Activated naive CD8-positive, alpha-beta T cell treated with anti-CD3 and anti-CD28 coated beads, Interleukin-2, amount 10 ng/mL, durations not matched to agents 7 days and 5 days (primary cell): ENCODE data around the gene HTD2. TPM values are rescaled to one million over a fixed set of nuclear protein-coding genes. Genes with fewer than 3 reads are reported as not detected.
A peak's percentile ranks its signal among the peaks of the same experiment; 100 is the strongest.
"Not testable (repeated sequence)": the region's sequence is repeated elsewhere in the genome, so short reads cannot be mapped to it uniquely, and the experiment has no call there.

Experiments used
- ATAC-seq: fragments of 150-1000 bp; cut with Tn5 transposase; one replicate; pipeline ENCODE4 v1.10.0; 2021; ENCODE audit warnings: low read depth, moderate library complexity
- POLR2A ChIA-PET: fragments of 350-600 bp; sonication (Branson Sonifier 250); formaldehyde crosslinking; loops from one replicate; lab custom pipeline; 2021; ENCODE audit warnings: antibody characterized with exemption; lab: Charles Lee
- DNase-seq: peaks from one replicate; pipeline ENCODE4 v3.0.0; 2021
- H3K27ac Mint-ChIP-seq: one replicate; pipeline ENCODE4 v1.8.0; 2022; ENCODE audit warnings: mild to moderate bottlenecking, mixed read lengths
- H3K27me3 Mint-ChIP-seq: one replicate; pipeline ENCODE4 v1.8.0; 2022; ENCODE audit warnings: mild to moderate bottlenecking, moderate library complexity, mixed read lengths
- H3K36me3 Mint-ChIP-seq: one replicate; pipeline ENCODE4 v1.8.0; 2021; ENCODE audit warnings: mild to moderate bottlenecking, mixed read lengths
- H3K4me1 Mint-ChIP-seq: one replicate; pipeline ENCODE4 v1.8.0; 2021; ENCODE audit warnings: mixed read lengths
- H3K4me3 Mint-ChIP-seq: one replicate; pipeline ENCODE4 v1.8.0; 2022; ENCODE audit warnings: mild to moderate bottlenecking, moderate library complexity, mixed read lengths
- H3K9me3 Mint-ChIP-seq: one replicate; pipeline ENCODE4 v1.8.0; 2021; ENCODE audit warnings: mixed read lengths
- total RNA-seq, 2 experiments: library from RNA; stranded (reverse); gene quantifications; one replicate each; pipeline ENCODE4 v1.2.3, GENCODE V29; 2021

Gene HTD2
- total RNA-seq, 2 experiments from 2014 or later: 7.5 to 8.1 TPM

- Mint-ChIP-seq H3K27me3 (no peaks in the 10 kb centered on the region), H3K4me3 (no peak overlapping the region)
- POLR2A ChIA-PET: no interaction called here
These were observed 23.6 kb downstream of the HTD2 start for GRCh38 chr3:58329922-58330413.

GRCh38 chr3:58331593-58332152, 25.4 kb downstream of the HTD2 start:
- peak overlapping the region; percentile 18 for H3K27ac Mint-ChIP-seq
- H3K4me3 Mint-ChIP-seq: peak overlapping the region; percentile 36
- peaks cover 32% of the 10 kb centered on the region for H3K4me1 Mint-ChIP-seq
- DNase-seq: no peak
- peaks cover 8% of the 10 kb centered on the region for H3K36me3 Mint-ChIP-seq
- no peaks in the 10 kb centered on the region for H3K9me3 Mint-ChIP-seq
- POLR2A ChIA-PET: no interaction called here
- ATAC-seq: no peak
- H3K27me3 Mint-ChIP-seq: no peaks in the 10 kb centered on the region

More at GRCh38 chr3:58329922-58330413, 23.6 kb downstream of the HTD2 start:
- no peaks in the 10 kb centered on the region for H3K9me3 Mint-ChIP-seq
- H3K36me3 Mint-ChIP-seq: peaks cover 6% of the 10 kb centered on the region
- no peak for ATAC-seq
- peaks cover 31% of the 10 kb centered on the region for H3K4me1 Mint-ChIP-seq
- H3K27ac Mint-ChIP-seq: no peak overlapping the region
- DNase-seq: no peak

- POLR2A ChIA-PET: interaction anchor here (0.6 to 5.0 kb wide), 9 partner anchors 8 to 727 kb away, joined by 3 to 38 read pairs (median 5); partner anchors contain the start of genes HTD2 and RPP14
- Mint-ChIP-seq H3K27me3 (no peaks in the 10 kb centered on the region), H3K4me3 (peak within 1 kb of the TSS; percentile 100), H3K27ac (peak within 1 kb of the TSS; percentile 97), H3K9me3 (no peaks in the 10 kb centered on the region), H3K4me1 (peaks cover 32% of the 10 kb centered on the region), H3K36me3 (peaks cover 8% of the 10 kb centered on the region)
- DNase-seq: peak; percentile 90
- peak; percentile 88 for ATAC-seq
These were observed 26.4 kb downstream of the HTD2 start, which contains the start of gene PXK for GRCh38 chr3:58332575-58333188. PXK (plus strand) TSS chr3:58332892; CDS start chr3:58332989, 97 bp downstream.

GRCh38 chr3:58333206-58334012, 27.1 kb downstream of the HTD2 start:
- ATAC-seq: peak; percentile 53
- peaks cover 32% of the 10 kb centered on the region for H3K4me1 Mint-ChIP-seq
- DNase-seq: peak; percentile 58
- POLR2A ChIA-PET: interaction anchor here (0.6 to 5.0 kb wide), 12 partner anchors 8 to 728 kb away, joined by 3 to 38 read pairs (median 4); partner anchors contain the start of genes HTD2 and RPP14
- H3K36me3 Mint-ChIP-seq: peaks cover 8% of the 10 kb centered on the region
- no peaks in the 10 kb centered on the region for H3K27me3 Mint-ChIP-seq
- H3K9me3 Mint-ChIP-seq: no peaks in the 10 kb centered on the region
- H3K4me3 Mint-ChIP-seq: peak overlapping the region; percentile 100
- peak overlapping the region; percentile 97 for H3K27ac Mint-ChIP-seq

- peaks cover 10% of the 10 kb centered on the region for H3K36me3 Mint-ChIP-seq
- H3K9me3 Mint-ChIP-seq: no peaks in the 10 kb centered on the region
- ATAC-seq: no peak
- peak overlapping the region; percentile 100 for H3K4me3 Mint-ChIP-seq
- peak overlapping the region; percentile 97 for H3K27ac Mint-ChIP-seq
- DNase-seq: no peak
- H3K4me1 Mint-ChIP-seq: peaks cover 34% of the 10 kb centered on the region
- POLR2A ChIA-PET: interaction anchor here (0.7 to 5.0 kb wide), 8 partner anchors 9 to 301 kb away, joined by 3 to 38 read pairs (median 4); partner anchors contain the start of genes HTD2 and RPP14
- no peaks in the 10 kb centered on the region for H3K27me3 Mint-ChIP-seq
These were observed 27.6 kb downstream of the HTD2 start for GRCh38 chr3:58334013-58334321.

GRCh38 chr3:58334506-58334884, 28.2 kb downstream of the HTD2 start:
- POLR2A ChIA-PET: interaction anchor here (0.7 to 5.0 kb wide), 7 partner anchors 9 to 158 kb away, joined by 3 to 38 read pairs (median 4); partner anchors contain the start of genes HTD2 and RPP14
- no peak for ATAC-seq
- Mint-ChIP-seq H3K4me1 (peaks cover 34% of the 10 kb centered on the region), H3K9me3 (no peaks in the 10 kb centered on the region), H3K27me3 (no peaks in the 10 kb centered on the region), H3K4me3 (peak overlapping the region; percentile 100), H3K27ac (peak overlapping the region; percentile 97), H3K36me3 (peaks cover 16% of the 10 kb centered on the region)
- no peak for DNase-seq

GRCh38 chr3:58335652-58335947, 29.3 kb downstream of the HTD2 start:
- ATAC-seq (no peak), DNase-seq (no peak)
- H3K9me3 Mint-ChIP-seq: no peaks in the 10 kb centered on the region
- POLR2A ChIA-PET: interaction anchor here (1.0 to 5.0 kb wide), 3 partner anchors 14 to 51 kb away, joined by 3 to 38 read pairs (median 4); no protein-coding TSS in a partner anchor
- H3K36me3 Mint-ChIP-seq: peaks cover 17% of the 10 kb centered on the region
- H3K27me3 Mint-ChIP-seq: no peaks in the 10 kb centered on the region
- H3K27ac Mint-ChIP-seq: peak overlapping the region; percentile 93
- H3K4me1 Mint-ChIP-seq: peaks cover 32% of the 10 kb centered on the region
- H3K4me3 Mint-ChIP-seq: peak overlapping the region; percentile 100

GRCh38 chr3:58336135-58336882, 30.0 kb downstream of the HTD2 start:
- POLR2A ChIA-PET: interaction anchor here (1.0 to 5.0 kb wide), 4 partner anchors 11 to 51 kb away, joined by 3 to 38 read pairs (median 4); no protein-coding TSS in a partner anchor
- Mint-ChIP-seq H3K36me3 (peaks cover 21% of the 10 kb centered on the region), H3K27me3 (no peaks in the 10 kb centered on the region), H3K4me3 (peak overlapping the region; percentile 8), H3K9me3 (no peaks in the 10 kb centered on the region), H3K27ac (peak overlapping the region; percentile 70), H3K4me1 (peaks cover 32% of the 10 kb centered on the region)
- ATAC-seq (no peak), DNase-seq (no peak)

- H3K27me3 Mint-ChIP-seq: no peaks in the 10 kb centered on the region
These were observed 30.9 kb downstream of the HTD2 start for GRCh38 chr3:58337190-58337589.

GRCh38 chr3:58339146-58339545, 32.8 kb downstream of the HTD2 start:
- H3K9me3 Mint-ChIP-seq, H3K27me3 Mint-ChIP-seq, DNase-seq, H3K27ac Mint-ChIP-seq, H3K4me3 Mint-ChIP-seq, ATAC-seq, POLR2A ChIA-PET: not testable (repeated sequence)
- Mint-ChIP-seq H3K36me3 (peaks cover 32% of the 10 kb centered on the region), H3K4me1 (peaks cover 25% of the 10 kb centered on the region)

More at GRCh38 chr3:58337190-58337589, 30.9 kb downstream of the HTD2 start:
- Mint-ChIP-seq H3K27ac (no peak overlapping the region), H3K4me3 (no peak overlapping the region), H3K4me1 (peaks cover 30% of the 10 kb centered on the region), H3K9me3 (no peaks in the 10 kb centered on the region), H3K36me3 (peaks cover 23% of the 10 kb centered on the region)
- no peak for DNase-seq
- POLR2A ChIA-PET: interaction anchor here (1.1 to 5.0 kb wide), 3 partner anchors 12 to 13 kb away, joined by 3 to 38 read pairs (median 3); no protein-coding TSS in a partner anchor
- no peak for ATAC-seq

GRCh38 chr3:58340594-58341244, 34.4 kb downstream of the HTD2 start:
- POLR2A ChIA-PET: no interaction called here
- DNase-seq (no peak), ATAC-seq (no peak)
- H3K27ac Mint-ChIP-seq: no peak overlapping the region
- no peak overlapping the region for H3K4me3 Mint-ChIP-seq
- peaks cover 32% of the 10 kb centered on the region for H3K36me3 Mint-ChIP-seq
- no peaks in the 10 kb centered on the region for H3K9me3 Mint-ChIP-seq
- H3K27me3 Mint-ChIP-seq: no peaks in the 10 kb centered on the region
- peaks cover 15% of the 10 kb centered on the region for H3K4me1 Mint-ChIP-seq

- H3K4me3 Mint-ChIP-seq: no peak overlapping the region
- no peaks in the 10 kb centered on the region for H3K9me3 Mint-ChIP-seq
- peaks cover 32% of the 10 kb centered on the region for H3K36me3 Mint-ChIP-seq
- ATAC-seq (no peak), DNase-seq (no peak)
- H3K27ac Mint-ChIP-seq: no peak overlapping the region
- no peaks in the 10 kb centered on the region for H3K27me3 Mint-ChIP-seq
- POLR2A ChIA-PET: no interaction called here
- H3K4me1 Mint-ChIP-seq: peaks cover 16% of the 10 kb centered on the region
These were observed 35.1 kb downstream of the HTD2 start for GRCh38 chr3:58341376-58341775.
